22Rv1 (cell line): ENCODE measurements around the gene CPNE8.

ENCODE experiments used
- CTCF ChIP-seq: fragments of 450-650 bp; IDR thresholded peaks from 2 replicates; pipeline ENCODE4 v1.5.1; 2017; ENCODE audit warnings: mild to moderate bottlenecking
- ZFX ChIP-seq: fragments of 450-650 bp; IDR thresholded peaks from 2 replicates; pipeline ENCODE4 v1.6.1; 2017; ENCODE audit warnings: antibody characterized with exemption, borderline replicate concordance

- TF ChIP-seq CTCF (no peak), ZFX (no peak)
Measured at GRCh38 chr12:38775457-38775856, 129.9 kb downstream of the CPNE8 start.
